HEK293T (cell line): ENCODE results near the gene CPM.

Experiments used
- CTCF ChIA-PET: fragments of 350-600 bp; formaldehyde crosslinking; extraction: SDS; loops from one replicate; lab custom pipeline; 2021; ENCODE audit warnings: antibody characterized with exemption, inconsistent platforms; lab: Yijun Ruan, JAX
- POLR2A ChIA-PET: fragments of 350-600 bp; formaldehyde crosslinking; extraction: SDS; loops from one replicate; lab custom pipeline; 2020; ENCODE audit warnings: antibody characterized with exemption, inconsistent platforms; lab: Yijun Ruan, JAX
- DNase-seq: peaks from one replicate; pipeline ENCODE4 v3.0.0; 2012; ENCODE audit warnings: mixed read lengths; ENCODE audit errors: extremely low spot score
- ARNT ChIP-seq: fragments of 450-650 bp; IDR thresholded peaks from 2 replicates; pipeline ENCODE4 v1.6.1; 2017; ENCODE audit warnings: mild to moderate bottlenecking
- BHLHE40 ChIP-seq: fragments of 450-650 bp; IDR thresholded peaks from 2 replicates; pipeline ENCODE4 v1.6.1; 2016; ENCODE audit warnings: mild to moderate bottlenecking, moderate library complexity, borderline replicate concordance
- CTBP1 ChIP-seq: fragments of 450-650 bp; IDR thresholded peaks from 2 replicates; pipeline ENCODE4 v1.6.1; 2016; ENCODE audit warnings: borderline replicate concordance
- ELF4 ChIP-seq: fragments of 450-650 bp; IDR thresholded peaks from 2 replicates; pipeline ENCODE4 v1.6.1; 2017; ENCODE audit warnings: antibody characterized with exemption
- FOXA1 ChIP-seq: fragments of 450-650 bp; IDR thresholded peaks from 2 replicates; pipeline ENCODE4 v1.6.1; 2016; ENCODE audit warnings: mild to moderate bottlenecking
- FOXK2 ChIP-seq: fragments of 450-650 bp; IDR thresholded peaks from 2 replicates; pipeline ENCODE4 v1.6.1; 2016; ENCODE audit warnings: mild to moderate bottlenecking
- FOXM1 ChIP-seq: fragments of 450-650 bp; IDR thresholded peaks from 2 replicates; pipeline ENCODE4 v1.6.1; 2017; ENCODE audit warnings: mild to moderate bottlenecking, borderline replicate concordance
- HDGF ChIP-seq: fragments of 450-650 bp; IDR thresholded peaks from 2 replicates; pipeline ENCODE4 v1.6.1; 2017; ENCODE audit warnings: antibody characterized with exemption, borderline replicate concordance
- L3MBTL2 ChIP-seq: fragments of 450-650 bp; conservative IDR thresholded peaks from 2 replicates; pipeline ENCODE4 v1.6.1; 2016; ENCODE audit warnings: mild to moderate bottlenecking
- LEF1 ChIP-seq: fragments of 450-650 bp; IDR thresholded peaks from 2 replicates; pipeline ENCODE4 v1.6.1; 2017; ENCODE audit warnings: mild to moderate bottlenecking, borderline replicate concordance
- NFRKB ChIP-seq: fragments of 450-650 bp; IDR thresholded peaks from 2 replicates; pipeline ENCODE4 v1.6.1; 2016; ENCODE audit warnings: mild to moderate bottlenecking, moderate library complexity
- PKNOX1 ChIP-seq: fragments of 450-650 bp; IDR thresholded peaks from 2 replicates; pipeline ENCODE4 v1.6.1; 2016
- SP1 ChIP-seq: fragments of 450-650 bp; IDR thresholded peaks from 2 replicates; pipeline ENCODE4 v1.6.1; 2017
- SUZ12 ChIP-seq: fragments of 450-650 bp; IDR thresholded peaks from 2 replicates; pipeline ENCODE4 v1.6.1; 2016; ENCODE audit warnings: mild to moderate bottlenecking
- TARDBP ChIP-seq: fragments of 450-650 bp; IDR thresholded peaks from 2 replicates; pipeline ENCODE4 v1.6.1; 2016
- ZNF384 ChIP-seq: fragments of 450-650 bp; IDR thresholded peaks from 2 replicates; pipeline ENCODE4 v1.6.1; 2016

Gene CPM

GRCh38 chr12:68894276-68894855, 38.6 kb downstream of the CPM start:
- no peak for DNase-seq
- ChIA-PET POLR2A (no interaction called here), CTCF (no interaction called here)
- TF ChIP-seq LEF1 (no peak), ARNT (no peak), CTBP1 (no peak), FOXM1 (no peak), HDGF (no peak), FOXA1 (no peak), SUZ12 (no peak), ZNF384 (no peak), PKNOX1 (no peak), FOXK2 (no peak), SP1 (no peak), ELF4 (no peak), NFRKB (no peak), L3MBTL2 (no peak), TARDBP (no peak), BHLHE40 (no peak)

GRCh38 chr12:68893741-68894140, 39.2 kb downstream of the CPM start:
- ChIA-PET CTCF (no interaction called here), POLR2A (no interaction called here)
- no peak for DNase-seq
- TF ChIP-seq ARNT (no peak), FOXA1 (no peak), SUZ12 (no peak), FOXM1 (no peak), TARDBP (no peak), L3MBTL2 (no peak), CTBP1 (no peak), HDGF (no peak), NFRKB (no peak), ZNF384 (no peak), LEF1 (no peak), BHLHE40 (no peak), FOXK2 (no peak), ELF4 (no peak), PKNOX1 (no peak), SP1 (no peak)

GRCh38 chr12:68893201-68893600, 39.8 kb downstream of the CPM start:
- TF ChIP-seq ZNF384 (no peak), ELF4 (no peak), HDGF (no peak), FOXM1 (no peak), CTBP1 (no peak), ARNT (no peak), LEF1 (no peak), NFRKB (no peak), L3MBTL2 (no peak)
- CTCF ChIA-PET: no interaction called here
- no peak for DNase-seq
- POLR2A ChIA-PET: no interaction called here

GRCh38 chr12:68891141-68891540, 41.8 kb downstream of the CPM start:
- ChIA-PET POLR2A (no interaction called here), CTCF (no interaction called here)
- DNase-seq: no peak
- TF ChIP-seq CTBP1 (no peak), PKNOX1 (no peak), SP1 (no peak), HDGF (no peak), BHLHE40 (no peak), NFRKB (no peak), ARNT (no peak), TARDBP (no peak), ELF4 (no peak), FOXA1 (no peak), FOXK2 (no peak), L3MBTL2 (no peak)

GRCh38 chr12:68890701-68891113, 42.3 kb downstream of the CPM start:
- DNase-seq: no peak
- TF ChIP-seq TARDBP (no peak), FOXK2 (no peak), ELF4 (no peak), CTBP1 (no peak), ZNF384 (no peak), PKNOX1 (no peak), LEF1 (no peak), HDGF (no peak)
- ChIA-PET CTCF (no interaction called here), POLR2A (no interaction called here)

GRCh38 chr12:68888243-68888642, 44.7 kb downstream of the CPM start:
- ChIA-PET CTCF (no interaction called here), POLR2A (no interaction called here)
- no peak for TF ChIP-seq ZNF384
- TF ChIP-seq SUZ12: no peak
- no peak for TF ChIP-seq FOXM1
- TF ChIP-seq NFRKB: no peak
- no peak for TF ChIP-seq ELF4
- no peak for TF ChIP-seq TARDBP
- TF ChIP-seq ARNT: no peak
- TF ChIP-seq L3MBTL2: no peak
- no peak for TF ChIP-seq SP1
- TF ChIP-seq LEF1: no peak
- no peak for TF ChIP-seq PKNOX1
- TF ChIP-seq CTBP1: no peak
- no peak for DNase-seq
